Heart left ventricle (tissue), 13 donors: Measurements from ENCODE around the gene OMA1.

Source experiments
- POLR2A ChIP-seq, 2 donors: fragments of 450-650 bp; IDR thresholded peaks; one replicate each; pipeline ENCODE4 v1.6.1; 2017; ENCODE audit warnings: antibody characterized with exemption in 2 of 2, mild to moderate bottlenecking in 2 of 2, moderate library complexity in 2 of 2
- TF ChIP-seq, protein P1 (sequence below), 12 donors: fragments of 200-600 bp; sonication (generic) in 4 of 12; IDR thresholded peaks; one replicate each; pipeline versions ENCODE4 v1.5.0 to v1.8.0; 2018 to 2022; ENCODE audit warnings: antibody characterized with exemption in 12 of 12, mild to moderate bottlenecking in 5 of 12
- donor health status: ischemic (EF 13 %, LVEDD 7.1; RV severe dilation, severe dysfunction).
- donor health status: DM: no; HTN: yes; CAD: no.
- donor health status: DM: no; HTN: no; CAD: no.
- donor health status: ischemic (EF 25% LVEDD 6.9; RV normal size, moderate dysfunction).
- donor health status: ischemic (EF 25% LVEDD 5.7; RV mildly dilated, moderate dysfunction).
- donor health status: ischemic (EF 35%, LVEDD 5.7; RV mildly dilated, moderate dysfunction).
- donor health status: nonischemic (EF 11% LVEDD 7.7; RV severe dilation, severe dysfunction).
- donor health status: DM: yes; HTN: yes; CAD: no.
- donor health status: PGD.
- donor health status: ischemic (EF 29% LVEDD 5.4; RV normal size, mild dysfunction).
- donor health status: nonischemic (EF 23%, LVEDD 6.1; RV moderate dilation, normal function).

DNA sequence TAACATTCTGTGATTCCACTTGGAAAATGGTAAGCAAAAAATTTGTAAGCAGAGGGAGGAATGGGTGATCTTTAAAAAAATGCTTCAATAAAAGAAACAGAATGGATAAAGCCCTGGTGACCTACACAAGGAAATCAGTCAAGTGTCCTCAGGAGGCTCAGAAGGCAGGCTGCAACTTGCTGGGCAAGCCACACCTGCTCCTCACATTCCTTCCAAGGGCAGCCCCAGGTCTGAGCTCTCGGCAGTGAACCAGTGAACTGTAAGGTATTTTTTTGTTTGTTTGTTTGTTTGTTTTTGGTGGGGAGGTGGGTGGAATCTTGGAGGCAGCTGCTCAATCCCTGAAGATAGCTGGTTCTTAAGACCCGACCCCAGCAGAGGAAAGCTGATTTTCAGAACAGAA lies 26.2 kb upstream of the OMA1 start:
- TF ChIP-seq, protein P1, sequence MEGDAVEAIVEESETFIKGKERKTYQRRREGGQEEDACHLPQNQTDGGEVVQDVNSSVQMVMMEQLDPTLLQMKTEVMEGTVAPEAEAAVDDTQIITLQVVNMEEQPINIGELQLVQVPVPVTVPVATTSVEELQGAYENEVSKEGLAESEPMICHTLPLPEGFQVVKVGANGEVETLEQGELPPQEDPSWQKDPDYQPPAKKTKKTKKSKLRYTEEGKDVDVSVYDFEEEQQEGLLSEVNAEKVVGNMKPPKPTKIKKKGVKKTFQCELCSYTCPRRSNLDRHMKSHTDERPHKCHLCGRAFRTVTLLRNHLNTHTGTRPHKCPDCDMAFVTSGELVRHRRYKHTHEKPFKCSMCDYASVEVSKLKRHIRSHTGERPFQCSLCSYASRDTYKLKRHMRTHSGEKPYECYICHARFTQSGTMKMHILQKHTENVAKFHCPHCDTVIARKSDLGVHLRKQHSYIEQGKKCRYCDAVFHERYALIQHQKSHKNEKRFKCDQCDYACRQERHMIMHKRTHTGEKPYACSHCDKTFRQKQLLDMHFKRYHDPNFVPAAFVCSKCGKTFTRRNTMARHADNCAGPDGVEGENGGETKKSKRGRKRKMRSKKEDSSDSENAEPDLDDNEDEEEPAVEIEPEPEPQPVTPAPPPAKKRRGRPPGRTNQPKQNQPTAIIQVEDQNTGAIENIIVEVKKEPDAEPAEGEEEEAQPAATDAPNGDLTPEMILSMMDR (IDR thresholded peaks at IDR 0.05), result no peak
- no peak for TF ChIP-seq POLR2A (IDR thresholded peaks at IDR 0.05)
